SIG-M5 (cell line): Measurements from ENCODE around the gene ZFAND2B.

Experiments
- DNase-seq: peaks from one replicate; lab custom pipeline; 2025; lab: John Stamatoyannopoulos, UW

ZFAND2B gene

GRCh38 chr2:219206328-219207133 is at the start of gene ZFAND2B:
TSS of gene ZFAND2B (plus strand) at chr2:219206782. CDS start at chr2:219206988, 206 bp downstream.
- peak; percentile 54 for DNase-seq

GRCh38 chr2:219157396-219157795 is 49.2 kb upstream of the ZFAND2B start:
- no peak for DNase-seq

- DNase-seq: no peak
Measured at GRCh38 chr2:219158025-219158424, 48.6 kb upstream of the ZFAND2B start.

GRCh38 chr2:219158586-219158985 is 48.0 kb upstream of the ZFAND2B start:
- no peak for DNase-seq

- DNase-seq: no peak
Measured at GRCh38 chr2:219159771-219160185, 46.8 kb upstream of the ZFAND2B start.

GRCh38 chr2:219160186-219161017 is 46.2 kb upstream of the ZFAND2B start, which contains the start of gene NHEJ1:
TSS of gene NHEJ1 (minus strand) at chr2:219160815. CDS start at chr2:219158362, 2,453 bp downstream.
- peak; percentile 32 for DNase-seq

DNA sequence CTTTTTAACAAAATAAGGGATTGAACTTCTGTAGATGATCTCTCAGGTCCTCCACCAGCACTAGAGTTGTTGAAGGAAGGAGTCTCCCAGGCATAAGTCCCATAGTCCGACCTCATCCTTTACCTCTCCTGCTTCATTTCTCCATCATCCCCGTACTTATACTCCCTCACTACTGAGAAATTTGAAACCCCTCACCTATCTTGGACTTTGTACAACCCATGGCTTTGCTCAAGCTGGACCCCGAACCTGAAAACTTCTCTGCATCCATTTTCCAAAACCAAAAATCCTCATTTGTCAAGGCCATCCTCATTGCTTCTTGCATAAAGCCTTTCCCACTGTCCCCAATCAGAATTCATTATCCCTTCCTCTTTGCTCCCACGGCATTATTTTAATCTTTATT is 45.5 kb upstream of the ZFAND2B start:
- DNase-seq: no peak

- DNase-seq: no peak
Measured at GRCh38 chr2:219163156-219163555, 43.4 kb upstream of the ZFAND2B start.

GRCh38 chr2:219165058-219165911 is 41.3 kb upstream of the ZFAND2B start:
- no peak for DNase-seq

DNA sequence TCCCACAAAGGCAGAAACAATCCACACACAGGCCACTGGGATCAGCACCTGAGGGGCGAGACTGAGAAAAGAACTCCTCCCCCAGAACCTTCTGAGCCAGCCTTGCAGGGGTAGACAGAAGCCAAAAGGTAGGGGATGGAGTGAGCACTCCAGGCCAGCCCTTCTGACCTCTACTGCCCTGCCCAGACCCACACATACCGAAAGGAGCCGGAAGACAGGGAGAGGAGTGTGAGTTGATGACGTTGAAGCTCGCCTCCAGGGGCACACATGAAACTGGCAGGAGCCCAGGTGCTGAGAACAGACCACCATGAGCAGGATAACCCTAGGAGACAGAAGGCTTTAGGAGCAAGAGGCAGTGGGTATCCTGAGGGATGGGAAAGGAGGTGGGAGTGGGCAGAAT is 38.6 kb upstream of the ZFAND2B start:
- no peak for DNase-seq

GRCh38 chr2:219168526-219168925 is 38.1 kb upstream of the ZFAND2B start:
- DNase-seq: no peak

DNA sequence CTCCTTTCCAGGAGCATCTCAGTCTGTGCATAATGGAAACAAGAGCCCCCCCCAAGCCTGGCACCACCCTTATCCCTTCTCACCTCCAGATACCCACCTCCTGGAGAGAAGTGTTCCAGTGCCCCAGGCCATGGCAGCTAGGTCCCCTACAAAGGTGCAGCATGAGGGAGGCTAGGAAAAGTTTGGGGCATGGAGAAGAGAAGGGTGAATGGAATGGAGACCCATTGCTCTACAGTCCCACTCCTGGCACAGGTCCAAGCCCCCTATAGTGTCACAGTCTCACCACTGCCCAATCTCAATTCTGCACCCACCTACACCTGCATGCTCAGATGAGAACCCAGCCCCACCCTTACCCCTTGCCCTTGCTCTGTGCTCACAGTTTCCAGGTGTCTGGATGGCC is 37.6 kb upstream of the ZFAND2B start:
- DNase-seq: no peak

DNA sequence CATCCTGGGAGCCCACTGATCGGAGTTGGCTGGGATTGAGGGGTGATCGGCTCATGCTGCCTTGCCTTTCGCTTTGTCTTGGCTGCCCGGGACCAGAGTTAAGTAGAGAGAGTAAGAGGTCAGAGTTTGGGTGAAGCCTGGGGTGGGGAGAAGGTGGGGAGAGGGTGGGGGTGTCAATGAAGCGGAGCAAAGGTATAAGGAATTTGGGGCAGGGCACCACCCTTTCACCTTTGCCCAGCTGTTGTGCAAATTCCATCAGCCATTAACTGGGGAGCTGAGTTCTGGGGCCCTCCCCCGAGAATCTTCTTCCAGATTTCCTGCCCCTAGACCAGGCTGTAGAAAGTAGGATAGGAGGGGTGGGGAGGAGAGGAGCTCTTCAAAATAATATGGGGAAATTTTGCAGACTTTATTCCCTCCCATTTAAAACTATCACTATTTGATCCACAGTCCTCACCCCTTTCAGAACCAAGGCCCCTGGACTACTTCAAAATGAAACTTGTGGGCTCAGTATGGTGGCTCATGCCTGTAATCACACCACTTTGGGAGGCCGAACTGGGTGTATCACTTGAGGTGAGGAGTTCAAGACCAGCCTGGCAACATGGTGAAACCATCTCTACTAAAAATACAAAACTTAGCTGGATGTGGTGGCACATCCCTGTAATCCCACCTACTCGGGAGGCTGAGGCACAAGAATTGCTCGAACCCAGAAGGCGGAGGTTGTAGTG is 36.5 kb upstream of the ZFAND2B start, which contains the start of gene SLC23A3:
Gene SLC23A3, minus strand, starts transcription at position 100 of the 725 bp plus-strand sequence. Its CDS starts 45 bp downstream, at position 55.
- no peak for DNase-seq

GRCh38 chr2:219171231-219171651 is 35.3 kb upstream of the ZFAND2B start:
- DNase-seq: no peak

DNA sequence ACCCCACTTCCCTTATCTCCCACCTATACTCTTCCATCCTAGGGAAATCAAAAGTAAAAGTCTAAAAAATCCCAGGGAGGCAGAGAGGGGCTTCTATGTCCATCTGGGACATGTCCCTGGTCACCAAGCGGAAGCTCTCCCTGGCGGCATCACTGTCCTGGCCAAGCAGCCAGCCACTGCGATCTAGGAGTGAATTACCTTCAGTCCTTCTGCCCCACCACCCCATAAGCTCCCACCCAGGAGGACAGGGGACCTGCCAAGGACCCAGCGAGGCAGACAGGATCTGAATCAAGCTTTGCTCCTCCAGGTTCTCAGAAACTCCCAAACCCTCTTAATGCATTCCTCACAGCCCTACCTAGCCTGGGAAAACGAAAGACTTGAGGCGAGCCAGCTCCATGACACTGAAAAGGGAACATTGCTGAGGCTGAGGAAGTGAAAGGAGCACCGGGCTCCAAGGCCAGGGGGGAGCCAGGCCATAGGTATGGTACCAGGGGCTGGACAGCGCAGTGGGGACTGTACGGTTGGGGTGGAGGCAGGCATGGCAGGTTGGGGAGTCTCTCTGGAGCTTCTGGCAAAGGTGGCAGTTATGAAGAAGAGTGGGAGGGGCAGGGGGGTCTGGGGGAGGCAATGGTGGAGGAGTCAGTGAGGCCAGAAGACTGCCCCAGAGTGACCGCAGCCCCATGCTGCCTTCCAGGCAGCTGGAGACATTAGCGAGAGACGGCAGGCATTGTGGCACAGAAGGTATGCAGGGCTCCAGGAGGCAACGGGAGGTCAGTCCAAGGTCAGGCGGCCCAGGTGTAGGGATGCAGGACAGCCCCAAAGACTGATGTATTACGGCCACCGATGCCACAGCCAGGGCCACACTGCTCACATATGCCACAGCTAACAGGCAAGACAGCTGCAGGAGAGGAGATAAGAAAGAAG is 34.1 kb upstream of the ZFAND2B start:
- DNase-seq: no peak

- no peak for DNase-seq
Measured at GRCh38 chr2:219173176-219173575, 33.4 kb upstream of the ZFAND2B start.

DNA sequence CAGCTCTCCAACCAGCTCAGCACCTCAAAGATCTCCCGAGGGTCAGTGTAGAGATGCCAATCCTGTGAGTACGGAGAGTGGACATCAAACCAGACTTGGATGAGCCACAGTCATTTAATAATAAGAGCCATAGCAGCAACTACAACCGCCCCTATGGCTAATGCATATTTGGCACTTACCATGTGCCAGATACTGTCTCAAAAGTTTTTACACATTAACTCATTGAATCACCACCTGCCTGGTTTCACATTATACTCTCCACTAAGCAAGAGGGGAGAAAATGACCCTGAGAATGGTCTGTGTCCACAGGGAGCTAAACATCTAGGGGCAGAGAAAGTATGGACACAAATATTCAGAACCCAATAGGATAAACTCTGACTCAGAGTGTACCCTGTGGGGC is 32.4 kb upstream of the ZFAND2B start:
- DNase-seq: no peak

GRCh38 chr2:219174801-219175200 is 31.8 kb upstream of the ZFAND2B start:
- no peak for DNase-seq

GRCh38 chr2:219175486-219175885 is 31.1 kb upstream of the ZFAND2B start:
- DNase-seq: no peak
